H9 (cell line): ENCODE measurements around the gene DMKN. TPM values are rescaled to one million over a fixed set of nuclear protein-coding genes. Genes with fewer than 3 reads are reported as not detected.
A peak's percentile ranks its signal among the peaks of the same experiment; 100 is the strongest.

Experiments used
- DNase-seq: peaks from one replicate; pipeline ENCODE4 v3.0.0-alpha.2; 2017
- H2AFZ ChIP-seq: one replicate; pipeline ENCODE4 v1.6.1; 2013; ENCODE audit warnings: mild to moderate bottlenecking, low read length, control low read depth, moderate library complexity
- H2AK5ac ChIP-seq: 2 replicates; pipeline ENCODE4 v1.6.1; 2013; ENCODE audit warnings: low read length, control low read depth, mixed read lengths; ENCODE audit not compliant: insufficient read length
- H2BK120ac ChIP-seq: one replicate; pipeline ENCODE4 v1.6.1; 2013; ENCODE audit warnings: low read depth, mild to moderate bottlenecking, low read length, control low read depth, inconsistent platforms; ENCODE audit not compliant: poor library complexity, severe bottlenecking
- H2BK12ac ChIP-seq: 2 replicates; pipeline ENCODE4 v1.6.1; 2013; ENCODE audit warnings: low read length, control low read depth, mixed read lengths, low read depth; ENCODE audit not compliant: insufficient read length
- H2BK15ac ChIP-seq: 2 replicates; pipeline ENCODE4 v1.6.1; 2013; ENCODE audit warnings: low read depth, low read length, control low read depth
- H2BK20ac ChIP-seq: one replicate; pipeline ENCODE4 v1.6.1; 2013; ENCODE audit warnings: low read depth, mild to moderate bottlenecking, low read length, control low read depth, inconsistent platforms; ENCODE audit not compliant: poor library complexity, severe bottlenecking
- H2BK5ac ChIP-seq: 2 replicates; pipeline ENCODE4 v1.6.1; 2013; ENCODE audit warnings: low read length, control low read depth, mixed read lengths; ENCODE audit not compliant: insufficient read length
- H3K14ac ChIP-seq: 2 replicates; pipeline ENCODE4 v1.6.1; 2013; ENCODE audit warnings: low read length, control low read depth; ENCODE audit not compliant: insufficient read depth
- H3K18ac ChIP-seq: 2 replicates; pipeline ENCODE4 v1.6.1; 2013; ENCODE audit warnings: low read depth, mild to moderate bottlenecking, mixed read lengths, low read length, control low read depth; ENCODE audit not compliant: insufficient read length
- H3K23ac ChIP-seq: 2 replicates; pipeline ENCODE4 v1.6.1; 2013; ENCODE audit warnings: low read length, control low read depth, mixed read lengths, low read depth; ENCODE audit not compliant: insufficient read length
- H3K23me2 ChIP-seq: 2 replicates; pipeline ENCODE4 v1.6.1; 2013; ENCODE audit warnings: low read depth, mild to moderate bottlenecking, mixed read lengths, low read length, control low read depth; ENCODE audit not compliant: insufficient read length, poor library complexity, severe bottlenecking
- H3K27ac ChIP-seq: 2 replicates; pipeline ENCODE4 v1.5.1; 2013; ENCODE audit warnings: low read length, control low read depth, mixed read lengths, low read depth; ENCODE audit not compliant: insufficient read length
- H3K27me3 ChIP-seq: 2 replicates; pipeline ENCODE4 v1.6.1; 2013; ENCODE audit warnings: low read length, control low read depth, inconsistent platforms; ENCODE audit not compliant: insufficient read depth
- H3K4ac ChIP-seq: 2 replicates; pipeline ENCODE4 v1.6.1; 2013; ENCODE audit warnings: low read depth, mild to moderate bottlenecking, control low read depth, inconsistent platforms, low read length, moderate library complexity
- H3K4me1 ChIP-seq: 2 replicates; pipeline ENCODE4 v1.6.1; 2013; ENCODE audit warnings: low read length, control low read depth, inconsistent platforms; ENCODE audit not compliant: insufficient read depth
- H3K4me2 ChIP-seq: 2 replicates; pipeline ENCODE4 v1.6.1; 2013; ENCODE audit warnings: low read length, control low read depth, mixed read lengths; ENCODE audit not compliant: insufficient read length, insufficient read depth
- H3K56ac ChIP-seq: 2 replicates; pipeline ENCODE4 v1.6.1; 2013; ENCODE audit warnings: low read depth, mild to moderate bottlenecking, mixed read lengths, low read length, control low read depth; ENCODE audit not compliant: insufficient read length
- H3K79me1 ChIP-seq: 2 replicates; pipeline ENCODE4 v1.6.1; 2013; ENCODE audit warnings: low read depth, mild to moderate bottlenecking, moderate library complexity, low read length, control low read depth, inconsistent platforms; ENCODE audit not compliant: insufficient read depth, poor library complexity, severe bottlenecking
- H3K79me2 ChIP-seq: 2 replicates; pipeline ENCODE4 v1.6.1; 2013; ENCODE audit warnings: low read length, control low read depth, inconsistent platforms; ENCODE audit not compliant: insufficient read depth
- H3K9ac ChIP-seq: 2 replicates; pipeline ENCODE4 v1.6.1; 2013; ENCODE audit warnings: low read length, control low read depth, mixed read lengths; ENCODE audit not compliant: insufficient read length; ENCODE audit errors: extremely low read depth
- H3K9me3 ChIP-seq: one replicate; pipeline ENCODE4 v1.6.1; 2013; ENCODE audit warnings: low read depth, low read length, inconsistent platforms; ENCODE audit not compliant: control insufficient read depth
- H3T11ph ChIP-seq: one replicate; pipeline ENCODE4 v1.6.1; 2013; ENCODE audit warnings: mild to moderate bottlenecking, low read length, control low read depth, inconsistent platforms
- H4K20me1 ChIP-seq: one replicate; pipeline ENCODE4 v1.6.1; 2013; ENCODE audit not compliant: control insufficient read depth, insufficient read length, insufficient read depth
- H4K5ac ChIP-seq: 2 replicates; pipeline ENCODE4 v1.6.1; 2013; ENCODE audit warnings: low read depth, mild to moderate bottlenecking, mixed read lengths, low read length, control low read depth; ENCODE audit not compliant: insufficient read length
- H4K8ac ChIP-seq: replicated peaks from 2 replicates; pipeline ENCODE4 v1.6.1; 2013; ENCODE audit warnings: low read length, control low read depth, mixed read lengths, low read depth; ENCODE audit not compliant: insufficient read length
- H4K91ac ChIP-seq: 2 replicates; pipeline ENCODE4 v1.6.1; 2013; ENCODE audit warnings: low read depth, mild to moderate bottlenecking, moderate library complexity, mixed read lengths, low read length, control low read depth; ENCODE audit not compliant: insufficient read length
- H3K27ac Mint-ChIP-seq, 3 experiments: 2 replicates in 2 of 3; 3 replicates in 1 of 3; pipeline ENCODE4 v1.8.0; 2020 to 2021; ENCODE audit warnings: mixed read lengths in 3 of 3, mild to moderate bottlenecking in 1 of 3, moderate library complexity in 1 of 3
- H3K27me3 Mint-ChIP-seq: 2 replicates; pipeline ENCODE4 v1.8.0; 2021; ENCODE audit warnings: low read depth, mild to moderate bottlenecking, moderate library complexity, mixed read lengths
- H3K36me3 Mint-ChIP-seq, 3 experiments: 2 replicates in 2 of 3; 3 replicates in 1 of 3; pipeline ENCODE4 v1.8.0; 2020 to 2021; ENCODE audit warnings: low read depth in 3 of 3, mixed read lengths in 3 of 3; ENCODE audit not compliant: insufficient read depth in 1 of 3
- H3K4me1 Mint-ChIP-seq, 2 experiments: 2 replicates each; pipeline ENCODE4 v1.8.0; 2020; ENCODE audit warnings: mixed read lengths in 2 of 2
- H3K4me3 Mint-ChIP-seq, 2 experiments: 2 replicates in 1 of 2; 3 replicates in 1 of 2; pipeline ENCODE4 v1.8.0; 2020 to 2021; ENCODE audit warnings: mild to moderate bottlenecking in 2 of 2, mixed read lengths in 2 of 2, moderate library complexity in 1 of 2
- H3K9me3 Mint-ChIP-seq, 2 experiments: 2 replicates in 1 of 2; 3 replicates in 1 of 2; pipeline ENCODE4 v1.8.0; 2020; ENCODE audit warnings: mild to moderate bottlenecking in 2 of 2, mixed read lengths in 2 of 2, moderate library complexity in 1 of 2
- CTCF ChIP-seq: fragments of 200-600 bp; sonication (generic); conservative IDR thresholded peaks from 3 replicates; pipeline ENCODE4 v1.8.0; 2021; ENCODE audit warnings: antibody characterized with exemption, mild to moderate bottlenecking
- WGBS: extraction: QIAGEN DNeasy Blood & Tissue Kit; methylation state at CpG from one replicate; pipeline ENCODE4 v1.1.7; 2013; ENCODE audit warnings: missing lambda C conversion rate, low lambda C conversion rate, mixed read lengths; ENCODE audit not compliant: insufficient read length; ENCODE audit errors: extremely low coverage; 5-methylcytosine and 5-hydroxymethylcytosine counted together
- total RNA-seq: library from RNA; stranded (reverse); gene quantifications from 2 replicates; pipeline ENCODE4 v1.2.1, GENCODE V29; 2021

DMKN gene
- total RNA-seq, 1 experiment from 2014 or later: 278 TPM

DNA sequence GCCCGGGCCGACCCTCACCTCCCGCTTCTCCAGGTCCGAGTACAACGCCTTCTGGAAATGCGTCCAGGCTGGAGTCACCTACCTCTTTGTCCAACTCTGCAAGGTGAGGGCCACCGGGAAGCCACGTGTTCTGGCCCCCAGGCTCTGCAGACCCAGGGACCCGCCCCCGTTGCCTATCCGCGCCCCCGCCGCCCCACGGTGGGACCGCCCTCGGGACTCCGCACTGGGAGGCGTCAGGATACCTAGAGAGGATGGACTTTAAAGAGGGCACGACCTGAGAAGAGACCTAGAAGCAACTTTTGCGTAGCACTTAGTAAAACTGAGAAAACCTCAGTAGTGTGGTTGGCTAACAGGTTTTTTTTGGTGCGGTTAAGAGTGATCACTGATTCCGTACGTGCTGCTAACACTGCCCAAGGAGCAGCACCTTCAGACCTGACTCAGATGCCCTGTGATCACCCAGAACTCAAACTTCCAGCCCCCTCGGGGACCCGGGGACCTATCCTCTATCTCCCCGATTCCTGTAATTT is 32.5 kb upstream of the DMKN start:
- no peak overlapping the region for H2BK12ac ChIP-seq
- H3K4ac ChIP-seq: no peak overlapping the region
- H3K4me2 ChIP-seq: peak overlapping the region; percentile 90
- no CpG with 5 or more reads among the region's 27 CpGs for WGBS
- H3K23me2 ChIP-seq: peaks cover 13% of the 10 kb centered on the region
- Mint-ChIP-seq H3K36me3 (peaks cover 15 to 68% (median 46%) of the 10 kb centered on the region in 3 experiments; a peak in 6 of 7 replicates), H3K4me1 (peaks cover 24 to 28% of the 10 kb centered on the region in 2 experiments), H3K27ac (peak overlapping the region in 2 of 3 experiments; percentile 67 to 92; a peak in 2 of 7 replicates), H3K27me3 (no peaks in the 10 kb centered on the region), H3K9me3 (no peaks in the 10 kb centered on the region), H3K4me3 (peak overlapping the region; percentile 95 to 97)
- H4K5ac ChIP-seq: no peak overlapping the region
- H3T11ph ChIP-seq: no peak overlapping the region
- no peak overlapping the region for H2AK5ac ChIP-seq
- H3K23ac ChIP-seq: no peak overlapping the region
- H3K79me1 ChIP-seq: no peaks in the 10 kb centered on the region
- H3K18ac ChIP-seq: peak overlapping the region; percentile 80
- no peak for TF ChIP-seq CTCF
- H3K9ac ChIP-seq: peak overlapping the region; percentile 80
- H3K9me3 ChIP-seq: no peaks in the 10 kb centered on the region
- no peak overlapping the region for H4K91ac ChIP-seq
- peaks cover 6% of the 10 kb centered on the region; the same call in 1 of the 2 replicates for H3K4me1 ChIP-seq
- H4K20me1 ChIP-seq: no peaks in the 10 kb centered on the region
- no peak overlapping the region for H2BK20ac ChIP-seq
- H3K56ac ChIP-seq: no peak overlapping the region
- H3K27me3 ChIP-seq: no peaks in the 10 kb centered on the region
- H2AFZ ChIP-seq: no peak overlapping the region
- no peak for DNase-seq
- H3K14ac ChIP-seq: peak overlapping the region; percentile 42
- no peak overlapping the region for H2BK15ac ChIP-seq
- no peak overlapping the region for H3K27ac ChIP-seq
- H3K79me2 ChIP-seq: peaks cover 5% of the 10 kb centered on the region; the same call in 1 of the 2 replicates
- H4K8ac ChIP-seq: no peak overlapping the region
- no peak overlapping the region for H2BK5ac ChIP-seq
- H2BK120ac ChIP-seq: no peak overlapping the region
